NCI-H510A (cell line): ENCODE results near the gene SLC7A10.
A peak's percentile ranks its signal among the peaks of the same experiment; 100 is the strongest.
"Not testable (repeated sequence)": the region's sequence is repeated elsewhere in the genome, so short reads cannot be mapped to it uniquely, and the experiment has no call there.

Source experiments
- DNase-seq: peaks from one replicate; lab custom pipeline; 2025; lab: John Stamatoyannopoulos, UW

Gene SLC7A10

DNA sequence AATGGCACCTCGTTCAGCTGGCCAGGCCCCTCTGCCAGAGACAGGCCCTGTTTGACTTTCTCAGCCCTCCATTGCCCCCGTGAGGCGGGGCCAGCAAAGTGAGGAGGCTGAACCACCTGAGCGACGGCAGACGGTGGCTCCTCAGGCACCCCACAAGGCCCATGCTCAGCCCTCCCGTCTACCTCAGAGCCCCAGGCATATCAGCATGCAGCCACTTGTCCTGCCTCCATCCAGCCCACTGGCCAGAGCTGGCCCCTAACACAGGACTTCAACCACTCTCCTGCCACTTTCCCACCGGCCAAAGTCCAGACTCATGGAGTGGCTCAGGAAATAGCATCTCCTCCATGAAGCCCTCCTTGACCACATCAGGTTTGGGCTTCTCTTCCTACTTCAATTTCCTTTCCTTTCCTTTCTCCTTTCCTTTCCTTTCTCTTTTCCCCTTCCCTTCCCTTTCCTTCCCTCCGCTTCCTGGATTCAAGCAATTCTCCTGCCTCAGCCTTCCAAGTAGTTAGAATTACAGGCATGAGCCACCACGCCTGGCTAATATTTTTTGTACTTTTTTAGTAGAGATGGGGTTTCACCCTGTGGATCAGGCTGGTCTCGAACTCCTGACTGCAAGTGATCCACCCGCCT is 9.3 kb downstream of the SLC7A10 start:
- DNase-seq: no peak

GRCh38 chr19:33215438-33216197 is 10.0 kb downstream of the SLC7A10 start:
- no peak for DNase-seq

DNA sequence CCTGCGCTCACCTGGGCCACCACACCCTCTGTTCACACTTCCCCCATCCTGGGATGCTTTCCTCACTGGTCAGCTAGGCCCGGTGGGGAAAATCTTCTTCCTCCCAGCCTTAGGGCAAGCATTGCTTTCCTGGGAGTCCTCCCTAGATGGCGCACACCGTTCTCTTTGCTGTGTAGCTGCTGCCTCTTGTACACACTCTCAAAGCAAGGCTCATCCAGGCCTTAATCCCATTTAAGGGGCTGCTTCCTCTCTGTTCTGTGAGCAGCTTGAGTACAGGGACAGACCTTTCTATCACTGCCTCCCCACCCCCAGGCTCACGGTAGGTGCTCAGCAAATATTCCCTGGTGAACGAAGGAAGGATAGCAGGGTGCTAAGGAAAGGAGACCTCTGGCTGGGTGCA is 11.1 kb downstream of the SLC7A10 start:
- DNase-seq: peak; percentile 50

- no peak for DNase-seq
These were observed 13.0 kb downstream of the SLC7A10 start for GRCh38 chr19:33212436-33213172.

DNA sequence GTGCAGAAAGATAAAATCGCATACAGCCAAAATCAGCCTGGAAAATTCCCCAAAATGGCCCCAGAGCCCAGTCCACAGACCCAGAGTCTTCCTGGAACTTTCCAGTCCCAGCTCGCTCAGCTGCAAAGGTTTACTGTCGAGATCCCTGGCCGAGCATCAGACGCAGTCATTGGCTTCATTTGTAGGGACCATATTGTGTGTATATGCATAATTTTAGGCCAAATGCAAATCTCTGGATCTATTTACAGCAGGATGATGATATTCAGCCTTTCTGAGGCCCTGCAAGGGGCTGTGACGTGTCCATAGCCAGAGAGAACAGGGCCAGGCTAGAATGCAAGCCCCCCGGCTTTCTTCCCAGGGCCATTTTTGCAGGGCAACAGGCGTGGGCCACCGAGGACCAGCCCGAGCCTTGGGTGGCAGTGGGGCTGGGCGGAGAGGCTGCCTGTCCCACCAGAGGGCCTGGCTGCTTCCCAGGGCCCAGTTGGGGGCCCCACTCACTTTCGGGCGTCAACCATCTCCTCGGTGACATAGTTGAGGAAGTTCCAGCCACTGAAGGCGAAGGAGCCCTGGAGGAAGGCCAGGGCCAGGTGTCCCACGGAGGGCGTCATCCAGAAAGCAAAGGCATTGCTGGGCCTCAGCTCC is 13.7 kb downstream of the SLC7A10 start:
- DNase-seq: no peak

GRCh38 chr19:33210266-33210940 is 15.2 kb downstream of the SLC7A10 start:
- DNase-seq: no peak

DNA sequence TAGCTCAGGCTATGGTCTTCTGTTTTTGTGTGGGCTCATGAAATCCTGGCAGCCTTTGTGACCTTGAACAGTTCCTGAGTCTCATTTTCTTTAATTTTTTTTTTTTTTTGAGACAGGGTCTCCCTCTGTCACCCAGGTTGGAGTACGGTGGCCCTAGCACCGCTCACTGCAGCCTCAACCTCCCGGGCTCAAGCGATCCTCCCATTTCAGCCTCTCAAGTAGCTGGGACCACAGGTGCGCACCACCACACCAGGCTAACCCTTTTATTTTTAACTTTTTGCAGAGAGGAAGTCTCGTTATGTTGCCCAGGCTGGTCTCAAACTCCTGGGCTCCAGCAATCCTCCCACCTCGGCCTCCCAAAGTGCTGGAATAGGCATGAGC is 15.8 kb downstream of the SLC7A10 start:
- not testable (repeated sequence) for DNase-seq

DNA sequence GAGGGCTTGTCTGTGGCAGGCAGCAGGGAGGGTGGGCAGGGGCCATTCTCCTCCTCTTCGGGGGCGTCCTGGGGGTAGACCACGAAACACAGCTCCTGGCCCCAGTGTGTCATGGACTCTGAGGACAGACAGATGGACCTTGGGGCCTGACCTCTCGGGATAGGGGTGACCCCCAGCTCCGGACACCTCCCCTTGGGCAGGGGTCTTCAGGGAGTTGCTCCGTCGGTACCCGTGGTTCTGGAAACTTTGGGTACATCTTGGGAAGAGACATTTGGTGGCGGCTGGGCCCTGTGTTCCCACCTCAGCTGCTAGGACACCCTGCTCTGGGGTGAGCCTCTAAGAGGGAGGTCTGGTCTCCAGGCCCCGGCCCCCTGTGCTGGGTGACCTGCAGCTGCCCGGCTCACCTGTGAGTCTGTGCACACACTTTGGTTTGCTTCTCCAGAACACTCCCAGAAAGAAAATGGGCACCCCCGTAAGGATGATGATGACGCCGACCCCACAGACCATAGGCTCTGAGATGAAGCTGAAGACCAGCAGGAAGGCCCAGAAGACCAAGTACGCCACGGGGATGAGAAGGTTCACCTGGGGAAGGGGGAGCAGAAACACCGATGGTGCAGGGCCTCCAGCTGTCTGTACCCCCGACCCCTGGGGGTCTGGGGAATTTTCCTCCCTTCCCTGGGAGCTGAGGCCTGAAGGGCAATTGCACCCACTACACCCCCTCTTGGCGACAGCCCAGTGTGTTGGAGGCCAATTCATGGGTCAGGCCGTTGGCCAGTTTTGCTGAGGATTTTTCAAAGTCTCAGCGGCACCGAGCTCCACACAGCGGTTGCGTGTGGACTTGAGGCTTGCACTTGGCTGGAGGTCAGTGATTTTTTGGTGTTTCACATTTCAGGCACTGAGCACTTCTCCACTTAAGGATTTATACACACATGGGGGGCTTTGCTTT is 16.5 kb downstream of the SLC7A10 start:
- DNase-seq: no peak

- no peak for DNase-seq
These were observed 17.2 kb downstream of the SLC7A10 start for GRCh38 chr19:33208371-33208895.

DNA sequence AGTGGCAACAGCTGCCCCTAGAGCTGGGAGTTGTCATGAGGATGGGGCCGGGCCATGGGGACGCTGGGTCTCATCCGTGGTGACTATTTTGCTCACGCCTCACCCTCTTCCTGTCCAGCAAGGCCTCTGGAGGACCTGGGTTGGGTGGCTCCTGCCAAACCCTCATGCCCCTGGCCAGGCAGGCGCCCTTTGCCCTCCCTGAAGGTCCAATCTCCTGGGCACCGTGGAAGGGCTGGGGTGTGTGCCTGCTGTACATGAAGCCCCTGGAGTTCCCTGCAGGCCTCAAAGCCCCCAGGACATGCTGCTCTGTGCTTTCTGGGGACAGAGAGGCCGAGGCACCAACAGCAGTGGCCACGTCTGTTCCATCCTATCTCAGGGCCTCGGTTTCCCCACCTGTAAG is 17.7 kb downstream of the SLC7A10 start:
- no peak for DNase-seq

- DNase-seq: no peak
These were observed 18.5 kb downstream of the SLC7A10 start for GRCh38 chr19:33207040-33207620.

- DNase-seq: no peak
These were observed 19.2 kb downstream of the SLC7A10 start for GRCh38 chr19:33206261-33207039.

DNA sequence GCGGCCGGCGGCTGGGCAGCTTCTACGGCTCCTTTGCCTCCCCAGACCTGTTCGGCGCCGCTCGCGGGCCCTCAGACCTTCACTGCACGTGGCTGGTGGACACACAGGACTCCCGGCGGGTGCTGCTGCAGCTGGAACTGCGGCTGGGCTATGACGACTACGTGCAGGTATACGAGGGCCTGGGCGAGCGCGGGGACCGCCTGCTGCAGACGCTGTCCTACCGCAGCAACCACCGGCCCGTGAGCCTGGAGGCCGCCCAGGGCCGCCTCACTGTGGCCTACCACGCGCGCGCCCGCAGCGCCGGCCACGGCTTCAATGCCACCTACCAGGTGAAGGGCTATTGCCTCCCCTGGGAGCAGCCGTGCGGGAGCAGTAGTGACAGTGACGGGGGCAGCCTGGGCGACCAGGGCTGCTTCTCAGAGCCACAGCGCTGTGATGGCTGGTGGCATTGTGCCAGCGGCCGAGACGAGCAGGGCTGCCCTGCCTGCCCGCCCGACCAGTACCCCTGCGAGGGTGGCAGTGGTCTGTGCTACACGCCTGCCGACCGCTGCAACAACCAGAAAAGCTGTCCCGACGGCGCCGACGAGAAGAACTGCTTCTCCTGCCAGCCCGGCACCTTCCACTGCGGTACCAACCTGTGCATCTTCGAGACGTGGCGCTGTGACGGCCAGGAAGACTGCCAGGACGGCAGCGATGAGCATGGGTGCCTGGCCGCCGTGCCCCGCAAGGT is 20.0 kb downstream of the SLC7A10 start:
- no peak for DNase-seq

DNA sequence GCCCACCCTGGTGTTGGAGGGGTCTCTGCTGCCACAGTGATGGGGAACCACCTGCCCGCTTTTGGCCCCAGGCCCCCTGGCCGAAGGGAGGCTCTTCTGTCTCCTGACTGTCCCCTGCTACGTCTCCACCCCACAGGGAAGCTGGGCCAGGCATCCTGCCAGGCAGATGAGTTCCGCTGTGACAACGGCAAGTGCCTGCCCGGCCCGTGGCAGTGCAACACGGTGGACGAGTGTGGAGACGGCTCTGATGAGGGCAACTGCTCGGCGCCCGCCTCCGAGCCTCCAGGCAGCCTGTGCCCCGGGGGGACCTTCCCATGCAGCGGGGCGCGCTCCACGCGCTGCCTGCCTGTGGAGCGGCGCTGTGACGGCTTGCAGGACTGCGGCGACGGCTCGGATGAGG is 20.5 kb downstream of the SLC7A10 start:
- no peak for DNase-seq

GRCh38 chr19:33204136-33204973 is 21.3 kb downstream of the SLC7A10 start:
- DNase-seq: no peak

GRCh38 chr19:33203529-33203928 is 22.1 kb downstream of the SLC7A10 start:
- DNase-seq: no peak

DNA sequence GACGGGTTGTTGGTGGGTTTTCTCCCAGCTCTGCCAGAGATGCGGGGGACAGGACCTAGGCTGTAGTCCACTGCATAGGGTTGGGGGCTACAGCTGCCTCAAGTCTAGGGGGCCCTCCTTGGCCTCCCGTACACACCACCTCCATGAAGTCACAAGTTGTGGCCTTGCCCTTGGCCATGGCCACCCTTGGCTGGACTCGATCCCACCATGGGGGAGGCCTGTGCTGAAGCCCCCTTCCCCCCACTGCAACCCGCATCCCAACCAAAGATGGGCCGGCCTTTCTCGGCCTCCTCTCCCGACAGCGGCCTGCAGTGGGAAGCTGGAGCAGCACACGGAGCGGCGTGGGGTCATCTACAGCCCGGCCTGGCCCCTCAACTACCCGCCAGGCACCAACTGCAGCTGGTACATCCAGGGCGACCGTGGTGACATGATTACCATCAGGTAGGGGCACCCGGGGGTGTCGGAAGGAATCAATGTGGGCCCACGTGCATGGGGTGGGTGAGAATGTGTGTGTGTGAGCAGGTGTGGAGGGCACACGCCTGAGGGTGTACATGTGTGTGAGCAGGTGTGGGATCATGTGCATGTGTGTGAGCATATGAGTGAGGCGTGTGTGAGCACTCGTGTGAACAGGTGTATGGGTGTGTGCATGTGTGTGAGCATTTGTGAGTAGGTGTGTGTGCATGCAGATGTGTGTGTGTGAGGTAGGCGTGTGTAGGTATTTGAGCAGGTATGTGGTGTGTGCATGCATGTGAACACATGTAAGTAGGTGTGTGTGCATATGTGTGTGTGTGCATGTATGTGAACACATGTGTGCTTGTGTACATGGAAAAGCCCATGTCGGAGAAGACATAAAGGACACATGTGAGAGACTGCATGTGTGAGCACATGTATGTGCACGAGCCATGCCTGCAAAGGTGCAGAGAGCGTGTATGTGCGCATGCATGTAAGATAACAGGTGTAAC is 22.8 kb downstream of the SLC7A10 start:
- DNase-seq: no peak
